ENCODE data around the gene STAG1.
"Not testable (repeated sequence)": the region's sequence is repeated elsewhere in the genome, so short reads cannot be mapped to it uniquely, and the experiment has no call there.

STAG1 gene

DNA sequence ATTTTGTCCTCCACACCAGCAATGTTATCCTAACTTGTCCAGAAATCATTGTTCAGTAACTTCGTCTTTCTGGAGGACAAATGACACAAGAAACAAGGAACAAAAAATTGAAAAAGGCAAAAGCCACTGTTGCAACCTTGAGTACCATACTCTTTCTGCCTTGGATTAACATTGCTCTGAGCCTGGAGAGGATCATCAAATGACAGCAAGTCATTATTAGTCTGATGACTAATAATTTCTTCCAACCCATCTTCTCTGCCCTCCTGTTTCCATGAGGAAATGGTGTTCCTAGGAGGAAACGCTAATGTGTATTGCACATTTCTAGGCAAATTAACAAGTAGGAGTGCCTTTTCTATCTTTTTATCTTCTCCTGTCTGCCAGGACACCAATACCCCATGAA lies 348.1 kb downstream of the STAG1 start:
- DNase-seq, result no peak

DNA sequence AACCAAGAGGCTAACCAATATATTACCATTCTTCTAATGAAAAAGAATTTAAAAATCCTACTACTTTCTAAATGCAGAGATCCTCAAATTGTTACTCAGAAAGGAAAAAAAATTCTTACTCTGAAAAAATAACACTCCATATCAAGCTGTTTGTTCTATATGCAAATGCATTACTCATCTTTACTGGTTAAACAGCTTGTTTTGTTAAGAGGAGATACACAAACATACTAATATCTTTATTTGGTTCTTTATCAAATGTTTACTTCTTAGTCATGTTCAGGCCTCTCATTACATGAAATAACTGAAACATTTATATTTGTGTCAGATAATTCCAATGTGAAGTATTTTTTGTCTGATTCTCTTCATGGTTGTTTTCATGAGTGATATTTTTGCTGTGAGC lies 355.3 kb downstream of the STAG1 start:
- no peak for DNase-seq

DNA sequence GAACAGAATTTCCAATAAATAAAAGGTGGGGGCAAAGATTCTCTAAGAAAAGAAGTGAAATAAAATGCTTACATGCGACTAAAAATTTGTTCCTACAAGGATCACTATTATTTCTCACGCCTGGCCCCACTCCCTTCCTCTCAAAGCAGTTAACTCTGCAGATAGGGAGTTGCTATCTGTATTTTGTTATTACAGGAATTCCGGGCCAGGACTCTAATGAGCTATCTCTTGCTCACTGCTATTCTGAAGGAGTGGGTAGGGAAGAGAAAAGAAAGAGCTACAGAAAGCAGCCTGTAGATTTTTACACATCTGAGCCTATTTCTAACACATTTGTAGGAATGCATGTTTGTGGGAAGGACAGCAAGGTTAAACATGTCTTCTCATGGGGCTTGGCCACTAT lies 361.6 kb downstream of the STAG1 start:
- no peak for DNase-seq

GRCh38 chr3:136387031-136387430 lies 365.1 kb downstream of the STAG1 start:
- DNase-seq, result no peak

GRCh38 chr3:136385457-136385856 lies 366.7 kb downstream of the STAG1 start:
- no peak for DNase-seq

DNA sequence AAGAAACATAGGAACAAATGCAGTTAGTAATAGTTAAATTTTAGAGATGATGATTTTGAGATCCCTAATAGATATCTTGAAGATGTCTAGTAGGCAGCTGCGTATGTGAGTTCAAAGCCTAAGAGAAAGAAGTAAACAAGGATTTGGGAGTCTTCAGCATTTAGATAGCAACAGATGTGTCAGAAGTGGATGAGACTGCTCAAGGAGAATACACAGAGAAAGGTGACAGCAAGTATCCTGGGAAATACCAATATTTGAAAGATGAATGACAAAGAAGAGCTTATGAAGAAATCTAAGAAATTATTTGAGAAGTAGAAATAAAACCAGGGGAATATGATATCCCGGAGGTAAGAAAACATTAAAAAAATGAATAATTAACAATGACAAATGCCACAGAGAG lies 371.1 kb downstream of the STAG1 start:
- DNase-seq, result no peak

GRCh38 chr3:136380530-136380929 lies 371.6 kb downstream of the STAG1 start:
- DNase-seq, result no peak

DNA sequence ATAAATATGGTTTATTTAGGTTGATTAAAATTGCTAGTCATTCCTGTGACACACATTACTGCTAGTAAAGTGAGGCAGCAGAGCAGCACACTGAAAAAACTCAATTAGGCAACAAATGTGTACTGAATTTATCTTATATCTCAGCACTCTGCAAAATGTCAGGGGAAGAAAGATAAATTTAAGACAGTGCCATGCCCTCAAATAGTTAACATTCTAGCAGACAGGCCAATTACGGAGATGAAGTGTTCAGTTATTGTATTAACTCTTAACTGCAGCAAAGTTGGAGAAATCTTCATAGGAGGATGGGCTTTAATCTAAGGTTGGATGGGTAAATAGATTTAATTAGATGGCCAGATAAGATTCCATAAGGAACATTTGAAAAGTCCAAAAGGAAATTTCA lies 374.2 kb downstream of the STAG1 start:
- no peak for DNase-seq

DNA sequence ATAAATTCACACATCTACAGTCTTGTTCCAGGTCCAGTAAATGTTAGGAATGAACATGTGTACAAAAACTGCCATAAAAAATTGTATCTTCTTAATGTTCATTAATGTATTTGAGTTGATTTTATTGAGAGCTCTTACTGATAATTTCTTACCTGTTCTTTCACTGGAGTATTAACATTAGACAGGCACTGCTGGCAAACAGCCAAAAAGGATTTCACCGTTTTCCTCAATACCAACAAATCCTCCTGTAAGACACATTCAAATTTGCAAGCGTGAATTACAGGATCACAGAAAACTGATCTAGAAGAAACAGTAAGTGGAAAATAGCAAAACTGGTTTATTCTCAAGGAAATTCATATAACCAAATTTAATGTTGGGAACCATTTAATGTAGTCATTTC lies 374.7 kb downstream of the STAG1 start:
- DNase-seq, result no peak

GRCh38 chr3:136375800-136376199 lies 376.4 kb downstream of the STAG1 start:
- not testable (repeated sequence) for DNase-seq

DNA sequence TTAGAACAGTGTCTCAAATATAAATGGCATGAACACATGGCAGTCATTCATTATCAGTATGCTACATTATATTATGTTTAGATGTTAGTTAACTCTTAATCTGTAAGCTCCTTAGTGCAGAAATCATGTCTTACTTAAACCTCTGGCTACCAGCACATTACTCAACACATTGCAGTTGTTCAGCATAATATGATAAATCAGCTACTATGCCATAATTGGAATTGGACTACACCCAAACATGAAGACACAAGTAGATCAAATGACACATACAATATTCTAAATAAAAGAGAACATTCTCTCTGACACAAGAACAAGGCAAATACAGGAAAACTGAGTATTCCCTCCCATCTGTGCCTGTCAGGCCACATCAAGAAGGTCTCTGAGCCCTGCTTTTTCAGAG lies 385.9 kb downstream of the STAG1 start:
- DNase-seq, result no peak

- no peak for DNase-seq
Measured at GRCh38 chr3:136353461-136353860, 398.7 kb downstream of the STAG1 start.

DNA sequence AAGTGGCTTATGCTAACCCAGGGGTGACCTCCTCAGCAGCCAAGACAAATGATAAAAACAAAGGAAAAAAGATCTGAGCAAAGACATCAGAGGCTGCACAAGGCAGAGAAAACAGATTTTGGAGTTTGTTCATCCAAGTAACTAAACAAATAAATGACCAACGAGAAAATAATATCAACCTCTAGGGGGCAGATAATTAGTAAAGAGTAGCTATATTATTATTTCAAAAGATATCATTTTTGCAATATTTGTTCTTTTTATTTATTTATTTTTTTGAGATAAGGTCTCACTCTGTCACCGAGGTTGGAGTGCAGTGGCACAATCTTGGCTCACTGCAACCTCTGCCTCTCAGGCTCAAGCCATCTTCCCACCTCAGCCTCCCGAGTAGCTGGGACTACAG lies 400.3 kb downstream of the STAG1 start:
- no peak for DNase-seq

GRCh38 chr3:136351351-136351750 lies 400.8 kb downstream of the STAG1 start:
- no peak for DNase-seq

DNA sequence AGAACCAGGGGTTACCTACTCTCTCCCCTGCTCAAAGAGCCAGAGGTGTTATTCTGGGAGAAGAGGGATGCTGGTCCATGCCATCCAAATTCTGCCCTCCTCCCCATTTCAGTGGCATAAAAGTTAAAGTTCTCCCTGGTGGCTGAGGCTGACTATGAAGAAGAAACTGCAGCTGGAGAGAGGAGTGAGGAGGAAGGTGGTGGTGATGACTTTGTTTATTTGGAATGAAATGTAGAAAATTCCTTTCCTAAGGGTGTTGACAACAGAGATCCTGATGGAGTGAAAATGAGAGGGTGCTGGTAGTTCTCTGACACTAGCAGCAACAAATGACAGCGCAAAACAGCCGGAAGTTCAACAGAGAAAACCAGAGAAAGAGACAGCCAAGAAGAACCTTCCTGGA lies 401.6 kb downstream of the STAG1 start:
- no peak for DNase-seq

DNA sequence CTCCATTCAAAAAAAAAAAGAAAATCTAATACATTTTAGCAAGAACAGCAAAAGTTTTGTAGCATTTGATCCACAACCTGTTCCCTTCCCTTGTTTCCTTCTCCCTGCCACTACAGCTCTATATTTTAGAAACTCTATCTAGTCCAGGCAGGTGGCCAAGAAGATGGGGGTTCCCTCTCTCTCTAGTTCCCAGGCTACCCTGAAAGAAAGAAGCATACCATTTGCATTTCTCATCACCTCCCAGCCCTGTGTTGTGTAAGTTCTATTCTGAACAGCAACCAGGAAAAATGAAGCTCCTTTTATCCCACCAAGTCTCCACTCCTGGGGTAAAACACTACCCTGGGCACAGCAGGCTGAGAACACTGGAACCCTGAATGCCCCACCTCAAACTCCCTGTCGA lies 402.0 kb downstream of the STAG1 start:
- no peak for DNase-seq

- DNase-seq, result no peak
Measured at GRCh38 chr3:136346486-136346885, 405.7 kb downstream of the STAG1 start.

- no peak for DNase-seq
Measured at GRCh38 chr3:136343873-136344555, 408.2 kb downstream of the STAG1 start.

- no peak for DNase-seq
Measured at GRCh38 chr3:136343446-136343845, 408.7 kb downstream of the STAG1 start.

GRCh38 chr3:136336329-136337100 lies 415.7 kb downstream of the STAG1 start:
- DNase-seq, result no peak

GRCh38 chr3:136334726-136335125 lies 417.5 kb downstream of the STAG1 start:
- DNase-seq, result not testable (repeated sequence)

DNA sequence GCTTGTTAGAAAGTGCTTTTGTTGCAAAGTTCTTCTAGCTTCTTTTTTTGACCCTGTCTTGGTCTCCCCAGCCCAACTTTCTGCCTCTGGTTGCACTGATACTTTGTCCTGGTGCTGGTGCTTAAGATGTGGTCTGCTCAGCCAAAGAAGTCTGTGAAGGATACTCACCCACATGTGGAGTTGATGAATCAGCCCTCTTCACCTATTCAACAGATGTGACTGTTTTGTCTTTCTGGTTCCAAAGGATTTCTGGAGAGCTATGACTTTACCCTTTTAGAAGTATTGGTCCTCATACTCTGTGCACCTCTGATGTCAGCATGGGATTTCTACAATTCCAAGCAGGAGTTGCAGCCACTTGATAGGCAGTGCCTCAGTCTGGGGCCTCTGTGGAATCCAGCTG lies 418.0 kb downstream of the STAG1 start:
- no peak for DNase-seq

DNA sequence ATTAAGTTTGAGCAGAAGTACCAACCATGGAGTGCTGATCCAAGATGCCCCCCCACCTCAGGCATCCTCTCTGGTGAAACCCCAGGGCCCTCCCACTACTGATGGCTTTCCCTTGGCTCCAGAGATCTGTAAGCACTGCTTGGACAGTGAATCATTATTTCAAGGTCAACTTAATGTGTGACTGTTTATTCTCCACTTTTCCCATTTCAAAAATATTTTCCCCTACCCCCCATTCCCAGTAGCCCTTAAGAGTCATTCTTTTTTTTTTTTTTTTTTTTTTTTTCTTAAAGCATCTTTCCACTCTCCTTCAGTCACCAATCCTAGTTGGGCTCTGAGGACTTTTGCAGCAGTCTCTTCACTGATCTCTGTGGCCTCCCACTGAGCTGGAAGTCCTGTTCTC lies 419.4 kb downstream of the STAG1 start:
- DNase-seq, result no peak

DNA sequence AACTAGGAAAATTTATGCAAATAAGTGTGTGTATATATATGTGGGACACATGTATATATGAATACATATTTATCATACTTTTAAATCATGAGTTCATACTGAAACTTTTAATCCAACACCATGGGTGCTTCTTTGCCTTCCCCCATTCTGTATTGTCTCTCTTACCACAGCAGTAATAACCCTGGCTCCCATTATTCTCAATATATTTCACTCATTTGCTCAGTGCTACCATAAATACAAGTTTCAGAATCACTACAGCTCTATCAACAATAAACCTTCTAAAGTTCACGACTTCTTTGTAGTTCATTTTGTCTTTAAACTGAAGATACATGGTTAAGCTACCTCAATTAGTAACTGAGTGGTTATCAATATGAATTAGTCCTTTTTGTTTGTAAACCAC lies 419.9 kb downstream of the STAG1 start:
- no peak for DNase-seq
